ENCODE results near the gene STAT4.

Gene STAT4

GRCh38 chr2:191031256-191031655 is 119.5 kb downstream of the STAT4 start:
- no peak for DNase-seq (ENCODE audit: low read depth)
- no peak overlapping the region for H3K4me3 ChIP-seq (ENCODE audit: low read depth, low read length)
- TF ChIP-seq MAX (IDR thresholded peaks at IDR 0.05; ENCODE audit: low read depth, low read length) (no peak), POLR2A (IDR thresholded peaks at IDR 0.05; ENCODE audit: extremely low read depth, insufficient read length) (no peak), CTCF (IDR thresholded peaks at IDR 0.05; ENCODE audit: low read depth, low read length) (no peak), MYC (IDR thresholded peaks at IDR 0.05; ENCODE audit: low read depth, low read length) (no peak)

DNA sequence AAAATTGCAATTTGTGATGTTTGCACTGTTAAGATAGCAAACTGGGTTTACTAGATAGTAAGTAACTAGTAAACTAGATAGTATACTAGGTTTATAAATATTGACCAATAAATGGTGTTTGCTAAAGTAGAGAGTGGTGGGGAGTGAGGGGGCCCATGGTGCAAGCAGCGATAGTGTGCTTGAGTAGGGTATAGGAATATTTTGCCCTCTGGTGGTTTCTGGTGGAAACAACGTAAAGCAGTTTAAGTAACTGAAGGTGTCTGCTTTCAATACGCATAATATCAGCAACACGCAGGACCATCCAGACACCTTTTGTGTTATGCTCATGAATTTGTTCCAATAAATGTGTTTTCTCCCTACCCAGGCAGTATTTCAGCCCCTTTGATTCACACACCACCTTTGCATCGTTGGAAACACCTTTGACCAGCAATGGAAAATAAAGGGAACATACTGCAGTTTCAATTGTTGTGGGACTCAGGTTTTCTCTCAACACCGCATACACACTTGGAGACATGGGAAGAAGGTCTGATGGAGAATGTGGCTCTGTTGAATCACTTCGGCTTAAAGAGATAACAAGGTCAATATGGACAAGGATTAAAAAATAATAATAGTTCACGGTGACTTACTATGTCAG is 120.2 kb downstream of the STAT4 start:
- no peak overlapping the region for H3K4me3 ChIP-seq (ENCODE audit: low read depth, low read length)
- DNase-seq (ENCODE audit: low read depth), result peak; percentile 77
- peak; percentile 58 for TF ChIP-seq CTCF (IDR thresholded peaks at IDR 0.05; ENCODE audit: low read depth, low read length)
- TF ChIP-seq MYC (IDR thresholded peaks at IDR 0.05; ENCODE audit: low read depth, low read length), result no peak

DNA sequence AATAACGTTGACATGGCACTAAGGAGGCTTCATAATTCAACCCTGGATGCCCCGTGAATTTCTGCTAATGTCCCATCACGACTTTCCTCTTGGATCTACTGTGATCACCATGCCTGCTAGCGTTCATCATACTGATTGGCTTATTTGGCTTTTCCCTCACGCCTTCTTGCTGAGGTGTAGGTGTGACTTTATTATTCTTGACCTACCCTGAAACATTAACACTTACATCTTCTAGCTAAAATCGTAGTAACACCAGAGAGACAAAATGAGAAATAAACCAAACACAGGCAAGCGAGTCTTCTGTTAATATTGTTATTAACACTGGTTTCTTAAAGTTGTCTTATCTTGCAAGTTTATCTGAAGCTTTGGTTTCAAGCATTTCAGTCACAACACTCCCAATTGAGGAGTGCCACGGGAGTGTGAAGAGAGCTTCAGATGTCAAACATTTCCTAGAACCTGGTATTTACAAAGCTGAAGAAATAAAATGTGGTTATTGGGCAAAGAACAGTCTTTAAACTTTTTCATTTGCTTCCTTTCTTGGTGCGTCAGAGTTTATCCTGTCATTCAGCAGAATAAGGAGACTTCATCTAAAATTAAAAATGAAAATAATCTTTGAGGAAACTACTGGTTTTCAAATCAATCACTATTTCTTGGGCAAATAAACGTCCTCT is 121.4 kb downstream of the STAT4 start:
- TF ChIP-seq MAX (IDR thresholded peaks at IDR 0.05; ENCODE audit: low read depth, low read length), result no peak
- no peak for TF ChIP-seq CTCF (IDR thresholded peaks at IDR 0.05; ENCODE audit: low read depth, low read length)
- TF ChIP-seq POLR2A (IDR thresholded peaks at IDR 0.05; ENCODE audit: extremely low read depth, insufficient read length), result no peak
- TF ChIP-seq MYC (IDR thresholded peaks at IDR 0.05; ENCODE audit: low read depth, low read length), result no peak
- no peak for DNase-seq (ENCODE audit: low read depth)

GRCh38 chr2:191026377-191026776 is 124.4 kb downstream of the STAT4 start:
- DNase-seq (ENCODE audit: low read depth), result no peak
- TF ChIP-seq MAX (IDR thresholded peaks at IDR 0.05; ENCODE audit: low read depth, low read length) (no peak), MYC (IDR thresholded peaks at IDR 0.05; ENCODE audit: low read depth, low read length) (no peak), POLR2A (IDR thresholded peaks at IDR 0.05; ENCODE audit: extremely low read depth, insufficient read length) (no peak), CTCF (IDR thresholded peaks at IDR 0.05; ENCODE audit: low read depth, low read length) (no peak)
- H3K4me3 ChIP-seq (ENCODE audit: low read depth, low read length), result no peak overlapping the region

More for the DNA sequence above, 121.4 kb downstream of the STAT4 start:
- H3K4me3 ChIP-seq (ENCODE audit: low read depth, low read length), result no peak overlapping the region

GRCh38 chr2:191025135-191025534 is 125.7 kb downstream of the STAT4 start:
- H3K4me3 ChIP-seq (ENCODE audit: low read depth, low read length), result no peak overlapping the region
- TF ChIP-seq MAX (IDR thresholded peaks at IDR 0.05; ENCODE audit: low read depth, low read length) (no peak), CTCF (IDR thresholded peaks at IDR 0.05; ENCODE audit: low read depth, low read length) (no peak), POLR2A (IDR thresholded peaks at IDR 0.05; ENCODE audit: extremely low read depth, insufficient read length) (no peak), MYC (IDR thresholded peaks at IDR 0.05; ENCODE audit: low read depth, low read length) (no peak)
- DNase-seq (ENCODE audit: low read depth), result no peak

All from NB4 (cell line).